ENCODE measurements around the gene SCN4B. TPM values are rescaled to one million over a fixed set of nuclear protein-coding genes. Genes with fewer than 3 reads are reported as not detected.

SCN4B gene
- total and polyA plus RNA-seq, 4 donors, result 12.5 to 31.2 (median 30.6) TPM

- no peak for DNase-seq (ENCODE audit: low read depth in 4 of 6, low spot score in 6 of 6)
- Histone ChIP-seq H3K27ac (ENCODE audit: low read depth, low read length) (no peak overlapping the region), H3K36me3 (ENCODE audit: control insufficient read depth, insufficient read depth, low read length) (no peaks in the 10 kb centered on the region), H3K4me3 (ENCODE audit: low read depth, low read length) (no peak overlapping the region), H3K9me3 (ENCODE audit: control insufficient read depth, insufficient read depth, low read length) (no peaks in the 10 kb centered on the region), H3K4me1 (ENCODE audit: control insufficient read depth, insufficient read depth, low read length) (no peaks in the 10 kb centered on the region), H3K27me3 (ENCODE audit: control insufficient read depth, insufficient read depth, low read length) (no peaks in the 10 kb centered on the region)
- WGBS (ENCODE audit: insufficient coverage), result 81% methylated on average over 4 of the region's 8 CpGs
Measured at GRCh38 chr11:118124929-118125535, 27.6 kb downstream of the SCN4B start.

- Histone ChIP-seq H3K4me3 (ENCODE audit: low read depth, low read length) (no peak overlapping the region), H3K27ac (ENCODE audit: low read depth, low read length) (no peak overlapping the region), H3K9me3 (ENCODE audit: control insufficient read depth, insufficient read depth, low read length) (no peaks in the 10 kb centered on the region), H3K27me3 (ENCODE audit: control insufficient read depth, insufficient read depth, low read length) (no peaks in the 10 kb centered on the region), H3K4me1 (ENCODE audit: control insufficient read depth, insufficient read depth, low read length) (no peaks in the 10 kb centered on the region), H3K36me3 (ENCODE audit: control insufficient read depth, insufficient read depth, low read length) (no peaks in the 10 kb centered on the region)
- no CpG with 5 or more reads among the region's 1 CpG for WGBS (ENCODE audit: insufficient coverage)
- no peak for DNase-seq (ENCODE audit: low read depth in 4 of 6, low spot score in 6 of 6)
Measured at GRCh38 chr11:118120793-118121192, 31.8 kb downstream of the SCN4B start.

DNA sequence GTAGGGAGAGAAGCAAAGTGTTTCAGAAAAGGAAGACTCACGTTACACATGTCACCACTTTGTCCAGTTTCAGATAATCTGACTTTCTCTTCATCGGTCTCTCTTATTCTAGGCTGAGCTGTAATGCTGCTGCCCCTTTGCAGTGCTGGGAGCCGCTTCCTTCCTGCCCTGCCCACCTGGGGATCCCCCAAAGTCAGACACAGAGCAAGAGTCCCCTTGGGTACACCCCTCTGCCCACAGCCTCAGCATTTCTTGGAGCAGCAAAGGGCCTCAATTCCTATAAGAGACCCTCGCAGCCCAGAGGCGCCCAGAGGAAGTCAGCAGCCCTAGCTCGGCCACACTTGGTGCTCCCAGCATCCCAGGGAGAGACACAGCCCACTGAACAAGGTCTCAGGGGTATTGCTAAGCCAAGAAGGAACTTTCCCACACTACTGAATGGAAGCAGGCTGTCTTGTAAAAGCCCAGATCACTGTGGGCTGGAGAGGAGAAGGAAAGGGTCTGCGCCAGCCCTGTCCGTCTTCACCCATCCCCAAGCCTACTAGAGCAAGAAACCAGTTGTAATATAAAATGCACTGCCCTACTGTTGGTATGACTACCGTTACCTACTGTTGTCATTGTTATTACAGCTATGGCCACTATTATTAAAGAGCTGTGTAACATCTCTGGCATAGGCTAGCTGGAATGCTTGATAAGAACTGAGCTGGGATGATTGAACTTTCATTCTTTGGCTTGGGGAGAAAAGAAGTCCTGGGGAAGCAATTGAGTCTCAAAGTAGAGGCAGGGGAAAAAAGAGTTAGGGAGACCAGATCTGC, 34.6 kb downstream of the SCN4B start:
- 64% methylated on average over 6 of the region's 9 CpGs for WGBS (ENCODE audit: insufficient coverage)
- Histone ChIP-seq H3K4me1 (ENCODE audit: control insufficient read depth, insufficient read depth, low read length) (no peaks in the 10 kb centered on the region), H3K36me3 (ENCODE audit: control insufficient read depth, insufficient read depth, low read length) (no peaks in the 10 kb centered on the region), H3K9me3 (ENCODE audit: control insufficient read depth, insufficient read depth, low read length) (no peaks in the 10 kb centered on the region), H3K27me3 (ENCODE audit: control insufficient read depth, insufficient read depth, low read length) (no peaks in the 10 kb centered on the region), H3K27ac (ENCODE audit: low read depth, low read length) (no peak overlapping the region), H3K4me3 (ENCODE audit: low read depth, low read length) (no peak overlapping the region)
- no peak for DNase-seq (ENCODE audit: low read depth in 4 of 6, low spot score in 6 of 6)

- WGBS (ENCODE audit: insufficient coverage), result 93% methylated on average over 7 of the region's 7 CpGs
- Histone ChIP-seq H3K27me3 (ENCODE audit: control insufficient read depth, insufficient read depth, low read length) (no peaks in the 10 kb centered on the region), H3K4me3 (ENCODE audit: low read depth, low read length) (no peak overlapping the region), H3K27ac (ENCODE audit: low read depth, low read length) (no peak overlapping the region), H3K9me3 (ENCODE audit: control insufficient read depth, insufficient read depth, low read length) (no peaks in the 10 kb centered on the region), H3K36me3 (ENCODE audit: control insufficient read depth, insufficient read depth, low read length) (no peaks in the 10 kb centered on the region), H3K4me1 (ENCODE audit: control insufficient read depth, insufficient read depth, low read length) (no peaks in the 10 kb centered on the region)
- DNase-seq (ENCODE audit: low read depth in 4 of 6, low spot score in 6 of 6), result no peak
Measured at GRCh38 chr11:118115048-118115447, 37.6 kb downstream of the SCN4B start.

GRCh38 chr11:118114266-118114665, 38.4 kb downstream of the SCN4B start:
- H3K9me3 ChIP-seq (ENCODE audit: control insufficient read depth, insufficient read depth, low read length), result no peaks in the 10 kb centered on the region
- no peaks in the 10 kb centered on the region for H3K36me3 ChIP-seq (ENCODE audit: control insufficient read depth, insufficient read depth, low read length)
- H3K4me3 ChIP-seq (ENCODE audit: low read depth, low read length), result no peak overlapping the region
- no peaks in the 10 kb centered on the region for H3K4me1 ChIP-seq (ENCODE audit: control insufficient read depth, insufficient read depth, low read length)
- no peak for DNase-seq (ENCODE audit: low read depth in 4 of 6, low spot score in 6 of 6)
- no peak overlapping the region for H3K27ac ChIP-seq (ENCODE audit: low read depth, low read length)
- WGBS (ENCODE audit: insufficient coverage), result no CpG with 5 or more reads among the region's 1 CpG
- H3K27me3 ChIP-seq (ENCODE audit: control insufficient read depth, insufficient read depth, low read length), result no peaks in the 10 kb centered on the region

DNA sequence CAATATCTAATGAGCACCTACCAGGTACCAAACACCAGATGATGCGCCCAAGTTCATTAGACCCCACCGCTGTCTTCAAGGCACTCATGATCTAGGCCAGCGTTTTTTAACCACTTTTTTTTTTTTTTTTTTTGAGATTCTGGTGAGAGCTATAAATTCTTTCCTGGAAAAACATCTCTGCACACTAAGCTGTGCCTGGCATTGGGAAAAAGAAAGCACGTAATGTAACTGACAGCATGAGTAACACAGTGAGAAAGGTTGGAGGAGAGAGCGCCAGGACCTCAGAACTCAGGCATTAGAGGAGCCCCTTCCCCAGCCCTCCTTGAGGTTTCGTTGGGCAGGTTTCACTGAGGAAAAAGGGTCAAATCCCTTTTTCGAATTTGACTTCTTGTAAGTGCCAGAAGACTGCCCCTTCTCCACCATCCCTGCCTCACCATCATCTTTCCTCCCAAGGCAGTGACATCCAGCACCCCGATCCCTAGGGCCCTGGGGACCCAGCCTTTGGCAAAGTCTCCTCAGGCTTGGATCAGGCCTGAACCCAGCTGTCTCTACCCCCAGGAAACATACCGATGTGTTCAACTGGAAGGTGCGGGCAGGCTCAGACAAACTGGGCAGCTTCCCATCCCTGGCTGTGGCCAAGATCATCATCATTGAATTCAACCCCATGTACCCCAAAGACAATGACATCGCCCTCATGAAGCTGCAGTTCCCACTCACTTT, 39.8 kb downstream of the SCN4B start:
- H3K4me1 ChIP-seq (ENCODE audit: control insufficient read depth, insufficient read depth, low read length), result no peaks in the 10 kb centered on the region
- 85% methylated on average over 5 of the region's 11 CpGs for WGBS (ENCODE audit: insufficient coverage)
- no peak overlapping the region for H3K27ac ChIP-seq (ENCODE audit: low read depth, low read length)
- no peak overlapping the region for H3K4me3 ChIP-seq (ENCODE audit: low read depth, low read length)
- no peak for DNase-seq (ENCODE audit: low read depth in 4 of 6, low spot score in 6 of 6)
- no peaks in the 10 kb centered on the region for H3K9me3 ChIP-seq (ENCODE audit: control insufficient read depth, insufficient read depth, low read length)
- peaks cover 2% of the 10 kb centered on the region for H3K27me3 ChIP-seq (ENCODE audit: control insufficient read depth, insufficient read depth, low read length)
- H3K36me3 ChIP-seq (ENCODE audit: control insufficient read depth, insufficient read depth, low read length), result no peaks in the 10 kb centered on the region

- 80% methylated on average over 5 of the region's 6 CpGs for WGBS (ENCODE audit: insufficient coverage)
- Histone ChIP-seq H3K36me3 (ENCODE audit: control insufficient read depth, insufficient read depth, low read length) (no peaks in the 10 kb centered on the region), H3K27ac (ENCODE audit: low read depth, low read length) (no peak overlapping the region), H3K9me3 (ENCODE audit: control insufficient read depth, insufficient read depth, low read length) (no peaks in the 10 kb centered on the region), H3K4me1 (ENCODE audit: control insufficient read depth, insufficient read depth, low read length) (no peaks in the 10 kb centered on the region), H3K27me3 (ENCODE audit: control insufficient read depth, insufficient read depth, low read length) (peaks cover 2% of the 10 kb centered on the region), H3K4me3 (ENCODE audit: low read depth, low read length) (no peak overlapping the region)
- DNase-seq (ENCODE audit: low read depth in 4 of 6, low spot score in 6 of 6), result no peak
Measured at GRCh38 chr11:118111744-118112035, 40.9 kb downstream of the SCN4B start.

DNA sequence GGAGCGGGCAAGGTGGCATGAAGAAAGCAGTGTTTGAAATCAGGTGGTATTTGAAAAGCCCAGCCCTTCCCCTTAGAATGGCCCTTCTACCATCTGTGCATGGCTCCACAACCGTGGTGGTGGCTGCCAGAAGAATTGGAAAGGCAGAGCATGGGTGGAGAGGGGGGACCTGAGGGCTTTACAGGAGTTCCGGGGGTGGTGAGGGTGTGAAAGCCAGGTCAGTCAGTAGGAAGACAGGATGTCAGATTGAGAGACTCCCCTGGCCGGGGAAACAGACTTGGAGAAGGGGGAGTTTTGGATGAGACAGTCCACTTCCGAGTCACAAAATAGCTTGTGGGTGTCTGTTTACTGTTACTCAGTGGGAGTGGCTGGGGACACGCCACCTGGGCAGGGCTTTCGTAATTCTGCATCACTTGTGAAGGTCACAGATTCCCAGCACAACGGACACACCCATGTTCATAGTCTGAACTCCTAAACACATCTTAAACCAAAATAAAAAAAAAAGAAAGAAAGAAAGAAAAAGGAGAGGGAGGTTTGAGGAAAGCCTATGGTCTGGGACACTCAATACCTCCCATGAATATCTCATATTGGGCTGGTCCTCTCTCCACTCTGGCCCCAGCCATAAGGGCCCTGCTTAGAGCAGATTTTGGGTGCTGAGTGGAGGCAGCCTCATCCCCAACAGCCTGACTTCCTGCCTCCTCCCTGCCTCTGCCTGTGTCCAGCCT, 41.4 kb downstream of the SCN4B start:
- no peaks in the 10 kb centered on the region for H3K4me1 ChIP-seq (ENCODE audit: control insufficient read depth, insufficient read depth, low read length)
- H3K36me3 ChIP-seq (ENCODE audit: control insufficient read depth, insufficient read depth, low read length), result no peaks in the 10 kb centered on the region
- no peak overlapping the region for H3K27ac ChIP-seq (ENCODE audit: low read depth, low read length)
- no peaks in the 10 kb centered on the region for H3K9me3 ChIP-seq (ENCODE audit: control insufficient read depth, insufficient read depth, low read length)
- H3K27me3 ChIP-seq (ENCODE audit: control insufficient read depth, insufficient read depth, low read length), result peaks cover 2% of the 10 kb centered on the region
- WGBS (ENCODE audit: insufficient coverage), result 66% methylated on average over 5 of the region's 8 CpGs
- no peak overlapping the region for H3K4me3 ChIP-seq (ENCODE audit: low read depth, low read length)
- no peak for DNase-seq (ENCODE audit: low read depth in 4 of 6, low spot score in 6 of 6)

GRCh38 chr11:118109231-118109630, 43.4 kb downstream of the SCN4B start:
- Histone ChIP-seq H3K4me1 (ENCODE audit: control insufficient read depth, insufficient read depth, low read length) (no peaks in the 10 kb centered on the region), H3K4me3 (ENCODE audit: low read depth, low read length) (no peak overlapping the region), H3K27ac (ENCODE audit: low read depth, low read length) (no peak overlapping the region), H3K9me3 (ENCODE audit: control insufficient read depth, insufficient read depth, low read length) (no peaks in the 10 kb centered on the region), H3K36me3 (ENCODE audit: control insufficient read depth, insufficient read depth, low read length) (no peaks in the 10 kb centered on the region), H3K27me3 (ENCODE audit: control insufficient read depth, insufficient read depth, low read length) (peaks cover 2% of the 10 kb centered on the region)
- DNase-seq (ENCODE audit: low read depth in 4 of 6, low spot score in 6 of 6), result no peak
- 82% methylated on average over 2 of the region's 2 CpGs for WGBS (ENCODE audit: insufficient coverage)
